ENCODE measurements around the gene UBASH3A.

- TF ChIP-seq CTCF (IDR thresholded peaks at IDR 0.05) (no peak), POLR2A (IDR thresholded peaks at IDR 0.05) (no peak)
Measured at GRCh38 chr21:42455196-42455595, 51.5 kb downstream of the UBASH3A start.
